Measurements from ENCODE around the gene VTI1A.

The VTI1A gene

DNA sequence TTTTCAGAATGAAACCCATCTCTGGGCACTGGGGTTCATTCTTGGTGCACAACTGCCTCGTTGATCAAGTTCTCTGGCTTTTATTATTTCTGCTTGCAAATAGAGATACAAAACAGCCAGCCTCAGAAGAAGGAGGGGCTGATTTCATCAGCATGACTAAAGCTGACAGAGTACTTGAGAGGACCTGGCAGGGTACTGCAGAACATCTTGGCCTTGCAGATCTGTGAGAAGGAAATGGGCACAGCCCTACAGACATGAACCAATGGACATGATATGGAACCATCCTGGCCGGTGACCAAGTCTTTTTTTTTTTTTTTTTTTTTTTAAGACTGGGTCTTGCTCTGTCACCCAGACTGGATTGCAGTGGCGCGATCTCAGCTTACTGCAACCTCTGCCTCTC, 240.6 kb downstream of the VTI1A start:
- peak; percentile 48 for TF ChIP-seq PRDM10 (tag by site-specific recombination; IDR thresholded peaks at IDR 0.05)
- TF ChIP-seq ZNF302 (tag by site-specific recombination; IDR thresholded peaks at IDR 0.05; ENCODE audit: low read depth), result no peak
- no peak for TF ChIP-seq ZNF2 (tag by site-specific recombination; IDR thresholded peaks at IDR 0.05)
- no peak for TF ChIP-seq ZNF660 (tag by site-specific recombination; IDR thresholded peaks at IDR 0.05)
- no peak for TF ChIP-seq ZNF266 (tag by site-specific recombination; IDR thresholded peaks at IDR 0.05; ENCODE audit: low read depth)
- TF ChIP-seq GLIS1 (tag by site-specific recombination; IDR thresholded peaks at IDR 0.05), result no peak

DNA sequence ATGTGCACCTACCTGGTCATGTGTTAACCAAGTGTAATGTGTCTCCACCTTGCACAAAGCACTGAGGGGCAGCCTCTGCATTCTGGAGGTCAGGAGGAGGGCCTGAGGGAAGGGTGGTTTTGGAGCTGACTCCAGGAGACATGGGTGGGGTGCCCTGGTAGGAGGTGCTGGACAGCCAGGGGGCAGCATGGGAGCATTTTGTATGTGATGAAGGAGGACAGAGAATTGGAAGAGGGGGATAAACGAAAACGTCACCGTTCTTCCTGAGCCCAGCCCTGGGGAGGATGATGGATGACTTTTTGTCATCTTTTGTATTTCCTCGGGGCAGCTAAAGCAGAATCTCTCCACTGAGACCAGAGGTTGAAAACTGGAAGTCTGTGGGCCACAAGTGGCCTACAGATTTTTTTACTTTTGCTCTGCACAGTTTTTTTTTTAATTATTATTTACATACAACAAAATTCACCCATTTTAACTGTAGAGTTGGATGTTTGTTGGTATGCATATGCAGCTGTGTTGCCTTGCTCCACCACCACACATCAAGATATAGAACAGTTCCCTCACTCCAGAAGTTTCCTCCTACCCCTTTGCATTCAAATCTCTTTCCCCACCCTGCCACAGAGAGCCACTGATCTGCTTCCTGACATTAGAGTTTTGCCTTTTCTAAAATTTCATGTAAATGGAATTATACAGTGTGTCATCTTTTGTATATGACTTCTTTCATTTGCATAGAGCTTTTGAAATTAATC, 242.5 kb downstream of the VTI1A start:
- ChIA-PET POLR2A (no interaction called here), CTCF (interaction anchor here (0.5 to 1.1 kb wide), 6 partner anchors 21 to 695 kb away, joined by 3 to 4 read pairs (median 3); no protein-coding TSS in a partner anchor)
- TF ChIP-seq ZNF654 (tag by site-specific recombination; IDR thresholded peaks at IDR 0.05; ENCODE audit: low read depth), result peak; percentile 21; the same call in 1 of the 2 replicates
- TF ChIP-seq KLF10 (tag by site-specific recombination; IDR thresholded peaks at IDR 0.05), result no peak
- TF ChIP-seq GLIS1 (tag by site-specific recombination; IDR thresholded peaks at IDR 0.05), result peak; percentile 24; the same call in 1 of the 2 replicates
- TF ChIP-seq ZBTB20 (tag by site-specific recombination; IDR thresholded peaks at IDR 0.05), result no peak
- TF ChIP-seq, protein P1, sequence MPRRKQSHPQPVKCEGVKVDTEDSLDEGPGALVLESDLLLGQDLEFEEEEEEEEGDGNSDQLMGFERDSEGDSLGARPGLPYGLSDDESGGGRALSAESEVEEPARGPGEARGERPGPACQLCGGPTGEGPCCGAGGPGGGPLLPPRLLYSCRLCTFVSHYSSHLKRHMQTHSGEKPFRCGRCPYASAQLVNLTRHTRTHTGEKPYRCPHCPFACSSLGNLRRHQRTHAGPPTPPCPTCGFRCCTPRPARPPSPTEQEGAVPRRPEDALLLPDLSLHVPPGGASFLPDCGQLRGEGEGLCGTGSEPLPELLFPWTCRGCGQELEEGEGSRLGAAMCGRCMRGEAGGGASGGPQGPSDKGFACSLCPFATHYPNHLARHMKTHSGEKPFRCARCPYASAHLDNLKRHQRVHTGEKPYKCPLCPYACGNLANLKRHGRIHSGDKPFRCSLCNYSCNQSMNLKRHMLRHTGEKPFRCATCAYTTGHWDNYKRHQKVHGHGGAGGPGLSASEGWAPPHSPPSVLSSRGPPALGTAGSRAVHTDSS (tag by site-specific recombination; IDR thresholded peaks at IDR 0.05), result peak; percentile 29; the same call in 1 of the 2 replicates
- TF ChIP-seq KLF1 (tag by site-specific recombination; IDR thresholded peaks at IDR 0.05), result peak; percentile 38; the same call in 1 of the 2 replicates
- TF ChIP-seq, protein P2, sequence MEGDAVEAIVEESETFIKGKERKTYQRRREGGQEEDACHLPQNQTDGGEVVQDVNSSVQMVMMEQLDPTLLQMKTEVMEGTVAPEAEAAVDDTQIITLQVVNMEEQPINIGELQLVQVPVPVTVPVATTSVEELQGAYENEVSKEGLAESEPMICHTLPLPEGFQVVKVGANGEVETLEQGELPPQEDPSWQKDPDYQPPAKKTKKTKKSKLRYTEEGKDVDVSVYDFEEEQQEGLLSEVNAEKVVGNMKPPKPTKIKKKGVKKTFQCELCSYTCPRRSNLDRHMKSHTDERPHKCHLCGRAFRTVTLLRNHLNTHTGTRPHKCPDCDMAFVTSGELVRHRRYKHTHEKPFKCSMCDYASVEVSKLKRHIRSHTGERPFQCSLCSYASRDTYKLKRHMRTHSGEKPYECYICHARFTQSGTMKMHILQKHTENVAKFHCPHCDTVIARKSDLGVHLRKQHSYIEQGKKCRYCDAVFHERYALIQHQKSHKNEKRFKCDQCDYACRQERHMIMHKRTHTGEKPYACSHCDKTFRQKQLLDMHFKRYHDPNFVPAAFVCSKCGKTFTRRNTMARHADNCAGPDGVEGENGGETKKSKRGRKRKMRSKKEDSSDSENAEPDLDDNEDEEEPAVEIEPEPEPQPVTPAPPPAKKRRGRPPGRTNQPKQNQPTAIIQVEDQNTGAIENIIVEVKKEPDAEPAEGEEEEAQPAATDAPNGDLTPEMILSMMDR (tag by site-specific recombination; IDR thresholded peaks at IDR 0.05), result peak; percentile 56
- H3K36me3 ChIP-seq (ENCODE audit: control insufficient read depth in 2 of 2, insufficient read depth in 1 of 2, low read length in 2 of 2), result no peaks in the 10 kb centered on the region; a peak in 1 of 3 replicates
- no peaks in the 10 kb centered on the region for H3K4me1 ChIP-seq (ENCODE audit: control insufficient read depth, insufficient read depth, low read length)
- no peak overlapping the region for H3K27ac ChIP-seq (ENCODE audit: extremely low read depth, low read depth, low read length)
- no peaks in the 10 kb centered on the region for H3K9me3 ChIP-seq (ENCODE audit: control insufficient read depth, insufficient read depth, low read depth, low read length)
- H3K4me3 ChIP-seq (ENCODE audit: low read depth, low read length), result no peak overlapping the region

More for the DNA sequence above, 240.6 kb downstream of the VTI1A start:
- Histone ChIP-seq H3K4me1 (ENCODE audit: control insufficient read depth, insufficient read depth, low read length) (no peaks in the 10 kb centered on the region), H3K27ac (ENCODE audit: extremely low read depth, low read depth, low read length) (no peak overlapping the region), H3K9me3 (ENCODE audit: control insufficient read depth, insufficient read depth, low read depth, low read length) (no peaks in the 10 kb centered on the region), H3K36me3 (ENCODE audit: control insufficient read depth in 2 of 2, insufficient read depth in 1 of 2, low read length in 2 of 2) (no peaks in the 10 kb centered on the region; a peak in 1 of 3 replicates), H3K4me3 (ENCODE audit: low read depth, low read length) (no peak overlapping the region)
- CTCF ChIA-PET, result no interaction called here
- POLR2A ChIA-PET, result no interaction called here

GRCh38 chr10:112695539-112695938, 248.5 kb downstream of the VTI1A start:
- no peaks in the 10 kb centered on the region for H3K9me3 ChIP-seq (ENCODE audit: control insufficient read depth, insufficient read depth, low read depth, low read length)
- no peak overlapping the region for H3K27ac ChIP-seq (ENCODE audit: extremely low read depth, low read depth, low read length)
- H3K36me3 ChIP-seq (ENCODE audit: control insufficient read depth in 2 of 2, insufficient read depth in 1 of 2, low read length in 2 of 2), result no peaks in the 10 kb centered on the region; a peak in 1 of 3 replicates
- ChIA-PET POLR2A (no interaction called here), CTCF (no interaction called here)
- no peak overlapping the region for H3K4me3 ChIP-seq (ENCODE audit: low read depth, low read length)
- TF ChIP-seq PRDM2 (tag by site-specific recombination; IDR thresholded peaks at IDR 0.05; ENCODE audit: borderline replicate concordance) (no peak), ZEB2 (tag by site-specific recombination; IDR thresholded peaks at IDR 0.05) (no peak)
- H3K4me1 ChIP-seq (ENCODE audit: control insufficient read depth, insufficient read depth, low read length), result no peaks in the 10 kb centered on the region
